Measurements from ENCODE around the gene CNOT6L. TPM values are rescaled to one million over a fixed set of nuclear protein-coding genes. Genes with fewer than 3 reads are reported as not detected.

Gene CNOT6L
- total and polyA plus RNA-seq, 7 experiments from 2014 or later: 50.5 to 212 (median 142) TPM

DNA sequence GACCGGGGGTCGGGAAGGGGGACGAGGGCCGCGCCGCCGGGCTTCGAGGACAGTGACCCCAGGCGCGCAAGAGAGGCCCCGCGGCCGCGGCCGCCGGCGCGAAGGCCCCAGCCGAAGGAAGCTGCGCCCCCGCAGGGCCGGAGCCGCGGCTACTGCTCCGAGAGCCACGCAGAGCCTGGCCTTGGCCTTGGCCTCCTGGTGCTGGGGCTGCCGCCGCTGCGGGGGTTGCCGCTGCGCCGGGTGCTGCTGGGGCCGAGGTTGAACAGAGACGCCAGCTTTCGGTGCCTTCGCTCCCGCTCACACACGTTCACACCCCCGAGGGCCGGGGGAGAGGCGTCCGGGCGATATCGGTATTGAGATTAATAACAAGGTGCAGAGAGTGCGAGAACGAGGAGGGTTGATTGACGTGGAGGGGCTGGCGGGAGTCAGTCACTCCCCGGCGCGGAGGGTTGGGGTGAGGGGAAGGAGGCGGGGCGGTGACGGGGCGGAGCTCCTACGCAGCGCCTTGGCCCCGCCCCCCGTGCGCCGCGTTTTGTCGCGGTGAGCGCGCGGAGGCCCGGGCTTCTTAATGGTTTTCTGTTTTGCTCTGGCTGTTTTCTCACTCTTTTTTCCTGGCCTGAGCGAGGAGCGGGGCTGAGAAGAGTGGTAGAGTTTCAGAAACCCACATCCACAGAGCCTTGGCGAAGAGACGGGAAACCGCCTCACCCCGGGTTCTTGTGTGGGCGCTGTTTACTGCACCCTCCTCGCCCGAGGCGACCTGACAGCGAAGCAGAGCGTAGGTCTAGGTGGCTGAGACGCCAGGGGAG is 878 bp upstream of the CNOT6L start:
- H3K4me1 Mint-ChIP-seq: peaks cover 37 to 69% (median 53%) of the 10 kb centered on the region in 7 donors

GRCh38 chr4:77819404-77819842 is 255 bp upstream of the CNOT6L start:
- no peaks in the 10 kb centered on the region for H3K27me3 ChIP-seq (ENCODE audit: control insufficient read depth in 2 of 2, insufficient read depth in 2 of 2, low read length in 2 of 2)
- no peaks in the 10 kb centered on the region for H3K9me3 ChIP-seq (ENCODE audit: control insufficient read depth in 2 of 3, low read length in 3 of 3)
- Mint-ChIP-seq H3K27ac (peak overlapping the region; percentile 95 to 100 (median 99)), H3K4me3 (peak overlapping the region; percentile 95 to 100 (median 98)), H3K9me3 (peaks cover 0 to 11% (median 0%) of the 10 kb centered on the region in 11 donors), H3K27me3 (peaks cover 0 to 2% (median 0%) of the 10 kb centered on the region in 5 donors), H3K36me3 (peaks cover 0 to 22% (median 8%) of the 10 kb centered on the region in 5 donors), H3K4me1 (peaks cover 39 to 70% (median 53%) of the 10 kb centered on the region in 7 donors)
- H3K4me1 ChIP-seq (ENCODE audit: control insufficient read depth in 2 of 2, insufficient read depth in 2 of 2, low read length in 2 of 2): peaks cover 43 to 44% of the 10 kb centered on the region in 2 donors
- peak overlapping the region; percentile 100 for H3K27ac ChIP-seq (ENCODE audit: low read depth, low read length)
- CTCF ChIA-PET: interaction anchor here (1.2 to 2.7 kb wide), 3 partner anchors 33 to 41 kb away, joined by 4 to 29 read pairs (median 5); partner anchors contain the start of gene MRPL1
- intact Hi-C loops (cut with micrococcal nuclease): loop anchor here (2.0 to 5.0 kb wide), 3 partner anchors 19 to 742 kb away; partner anchors contain the start of gene CCNI (in 1 of the 2)
- peaks cover 0 to 11% (median 0%) of the 10 kb centered on the region in 3 experiments for H3K36me3 ChIP-seq (ENCODE audit: control insufficient read depth in 2 of 3, insufficient read depth in 3 of 3, low read length in 3 of 3)
- peak in 4 of 9 donors; percentile 85 to 92 (median 88) for DNase-seq
- ATAC-seq: peak; percentile 59
- H3K4me3 ChIP-seq (ENCODE audit: low read length): peak overlapping the region; percentile 93
- POLR2A ChIA-PET: interaction anchor here (0.7 to 6.4 kb wide), 19 partner anchors 9 to 664 kb away, joined by 3 to 531 read pairs (median 5); partner anchors contain the start of gene MRPL1

More for the DNA sequence above, 878 bp upstream of the CNOT6L start:
- Histone ChIP-seq H3K36me3 (ENCODE audit: control insufficient read depth in 2 of 3, insufficient read depth in 3 of 3, low read length in 3 of 3) (peaks cover 0 to 11% (median 0%) of the 10 kb centered on the region in 3 experiments), H3K9me3 (ENCODE audit: control insufficient read depth in 2 of 3, low read length in 3 of 3) (no peaks in the 10 kb centered on the region), H3K27me3 (ENCODE audit: control insufficient read depth in 2 of 2, insufficient read depth in 2 of 2, low read length in 2 of 2) (no peaks in the 10 kb centered on the region), H3K27ac (ENCODE audit: low read depth, low read length) (peak overlapping the region; percentile 100), H3K4me3 (ENCODE audit: low read length) (peak overlapping the region; percentile 93), H3K4me1 (ENCODE audit: control insufficient read depth in 2 of 2, insufficient read depth in 2 of 2, low read length in 2 of 2) (peaks cover 39 to 42% of the 10 kb centered on the region in 2 donors)
- Mint-ChIP-seq H3K9me3 (peaks cover 0 to 11% (median 0%) of the 10 kb centered on the region in 11 donors), H3K27me3 (peaks cover 0 to 2% (median 0%) of the 10 kb centered on the region in 5 donors), H3K36me3 (peaks cover 0 to 27% (median 8%) of the 10 kb centered on the region in 5 donors), H3K4me3 (peak overlapping the region; percentile 93 to 99 (median 96)), H3K27ac (peak overlapping the region; percentile 88 to 100 (median 99))
- intact Hi-C loops (cut with micrococcal nuclease): loop anchor here (1.0 to 10.0 kb wide), 16 partner anchors 8 to 1605 kb away; partner anchors contain the start of genes BMP2K (in 2 of the 2), MRPL1 (in 2 of the 2), CCNG2 (in 1 of the 2) and CCNI (in 1 of the 2)
- POLR2A ChIA-PET: interaction anchor here (0.7 to 6.4 kb wide), 21 partner anchors 10 to 1829 kb away, joined by 3 to 531 read pairs (median 4); partner anchors contain the start of genes MRPL1 and SDAD1
- peak; percentile 87 for ATAC-seq
- peak; percentile 95 to 99 (median 98) for DNase-seq
- CTCF ChIA-PET: interaction anchor here (0.9 to 2.7 kb wide), 5 partner anchors 33 to 41 kb away, joined by 3 to 29 read pairs (median 5); partner anchors contain the start of gene MRPL1

- ATAC-seq (no peak), DNase-seq (peak in 7 of 9 donors; percentile 23 to 56 (median 47))
- Histone ChIP-seq H3K36me3 (ENCODE audit: control insufficient read depth in 2 of 3, insufficient read depth in 3 of 3, low read length in 3 of 3) (peaks cover 0 to 11% (median 0%) of the 10 kb centered on the region in 3 experiments), H3K4me1 (ENCODE audit: control insufficient read depth in 2 of 2, insufficient read depth in 2 of 2, low read length in 2 of 2) (peaks cover 37 to 52% of the 10 kb centered on the region in 2 donors), H3K9me3 (ENCODE audit: control insufficient read depth in 2 of 3, low read length in 3 of 3) (no peaks in the 10 kb centered on the region), H3K27ac (ENCODE audit: low read depth, low read length) (peak overlapping the region; percentile 100), H3K4me3 (ENCODE audit: low read length) (peak overlapping the region; percentile 80), H3K27me3 (ENCODE audit: control insufficient read depth in 2 of 2, insufficient read depth in 2 of 2, low read length in 2 of 2) (no peaks in the 10 kb centered on the region)
- Mint-ChIP-seq H3K27ac (peak overlapping the region; percentile 95 to 99 (median 98)), H3K27me3 (peaks cover 0 to 2% (median 0%) of the 10 kb centered on the region in 5 donors), H3K4me1 (peaks cover 48 to 76% (median 66%) of the 10 kb centered on the region in 7 donors), H3K36me3 (peaks cover 0 to 29% (median 11%) of the 10 kb centered on the region in 5 donors), H3K9me3 (peaks cover 0 to 11% (median 0%) of the 10 kb centered on the region in 11 donors), H3K4me3 (peak overlapping the region; percentile 95 to 99 (median 98))
- POLR2A ChIA-PET: interaction anchor here (0.6 to 6.4 kb wide), 20 partner anchors 9 to 748 kb away, joined by 3 to 531 read pairs (median 4); partner anchors contain the start of gene MRPL1
- CTCF ChIA-PET: interaction anchor here (0.5 to 2.3 kb wide), 10 partner anchors 9 to 133 kb away, joined by 3 to 19 read pairs (median 4); partner anchors contain the start of gene MRPL1
- intact Hi-C loops (cut with micrococcal nuclease): loop anchor here (1.0 to 5.0 kb wide), 4 partner anchors 17 to 741 kb away; partner anchors contain the start of gene CCNI (in 1 of the 2)
Observed at GRCh38 chr4:77818073-77818601, 1.0 kb downstream of the CNOT6L start.

- Mint-ChIP-seq H3K27me3 (peaks cover 0 to 2% (median 0%) of the 10 kb centered on the region in 5 donors), H3K4me1 (peaks cover 52 to 76% (median 66%) of the 10 kb centered on the region in 7 donors), H3K4me3 (peak overlapping the region; percentile 95 to 99 (median 98)), H3K27ac (peak overlapping the region; percentile 95 to 99 (median 98)), H3K36me3 (peaks cover 0 to 31% (median 11%) of the 10 kb centered on the region in 5 donors), H3K9me3 (peaks cover 0 to 11% (median 0%) of the 10 kb centered on the region in 11 donors)
- H3K4me3 ChIP-seq (ENCODE audit: low read length): peak overlapping the region; percentile 80
- no peaks in the 10 kb centered on the region for H3K27me3 ChIP-seq (ENCODE audit: control insufficient read depth in 2 of 2, insufficient read depth in 2 of 2, low read length in 2 of 2)
- no peaks in the 10 kb centered on the region for H3K9me3 ChIP-seq (ENCODE audit: control insufficient read depth in 2 of 3, low read length in 3 of 3)
- peaks cover 0 to 11% (median 0%) of the 10 kb centered on the region in 3 experiments for H3K36me3 ChIP-seq (ENCODE audit: control insufficient read depth in 2 of 3, insufficient read depth in 3 of 3, low read length in 3 of 3)
- peaks cover 36 to 46% of the 10 kb centered on the region in 2 donors for H3K4me1 ChIP-seq (ENCODE audit: control insufficient read depth in 2 of 2, insufficient read depth in 2 of 2, low read length in 2 of 2)
- ChIA-PET POLR2A (interaction anchor here (0.5 to 6.4 kb wide), 19 partner anchors 8 to 101 kb away, joined by 3 to 531 read pairs (median 4); partner anchors contain the start of gene MRPL1), CTCF (interaction anchor here (0.5 to 2.3 kb wide), 11 partner anchors 10 to 82 kb away, joined by 3 to 19 read pairs (median 3); partner anchors contain the start of gene MRPL1)
- intact Hi-C loops (cut with micrococcal nuclease): loop anchor here (1.0 to 5.0 kb wide), 5 partner anchors 12 to 740 kb away; partner anchors contain the start of gene CCNI (in 1 of the 2)
- peak overlapping the region; percentile 100 for H3K27ac ChIP-seq (ENCODE audit: low read depth, low read length)
- DNase-seq (no peak), ATAC-seq (no peak)
Observed at GRCh38 chr4:77817304-77818072, 1.7 kb downstream of the CNOT6L start.

- H3K4me3 Mint-ChIP-seq: peak overlapping the region; percentile 42 to 99 (median 76)
- Histone ChIP-seq H3K36me3 (ENCODE audit: control insufficient read depth in 2 of 3, insufficient read depth in 3 of 3, low read length in 3 of 3) (peaks cover 0 to 11% (median 0%) of the 10 kb centered on the region in 3 experiments), H3K27ac (ENCODE audit: low read depth, low read length) (no peak overlapping the region), H3K4me1 (ENCODE audit: control insufficient read depth in 2 of 2, insufficient read depth in 2 of 2, low read length in 2 of 2) (peaks cover 35 to 42% of the 10 kb centered on the region in 2 donors), H3K27me3 (ENCODE audit: control insufficient read depth in 2 of 2, insufficient read depth in 2 of 2, low read length in 2 of 2) (no peaks in the 10 kb centered on the region), H3K9me3 (ENCODE audit: control insufficient read depth in 2 of 3, low read length in 3 of 3) (no peaks in the 10 kb centered on the region), H3K4me3 (ENCODE audit: low read length) (no peak overlapping the region)
- ChIA-PET CTCF (interaction anchor here (0.7 to 1.4 kb wide), 2 partner anchors 43 to 49 kb away, joined by 3 to 4 read pairs; no protein-coding TSS in a partner anchor), POLR2A (interaction anchor here (2.9 to 6.4 kb wide), 4 partner anchors 9 to 45 kb away, joined by 13 to 531 read pairs (median 89); partner anchors contain the start of gene MRPL1)
- H3K9me3 Mint-ChIP-seq: peaks cover 0 to 11% (median 0%) of the 10 kb centered on the region in 11 donors
- peak overlapping the region in 5 of 9 donors; percentile 37 to 80 (median 61) for H3K27ac Mint-ChIP-seq
- ATAC-seq (no peak), DNase-seq (no peak)
- peaks cover 0 to 31% (median 14%) of the 10 kb centered on the region in 5 donors for H3K36me3 Mint-ChIP-seq
- intact Hi-C loops (cut with micrococcal nuclease): loop anchor here (5.0 kb wide), 2 partner anchors 34 to 739 kb away; partner anchors contain the start of gene CCNI (in 1 of the 2)
- H3K27me3 Mint-ChIP-seq: peaks cover 0 to 2% (median 0%) of the 10 kb centered on the region in 5 donors
- peaks cover 47 to 76% (median 66%) of the 10 kb centered on the region in 7 donors for H3K4me1 Mint-ChIP-seq
Observed at GRCh38 chr4:77816546-77816945, 2.6 kb downstream of the CNOT6L start.

All from naive thymus-derived CD4-positive, alpha-beta T cell (primary cell).